Smooth muscle cell (in vitro differentiated cells): ENCODE measurements around the gene AGO3. TPM values are rescaled to one million over a fixed set of nuclear protein-coding genes. Genes with fewer than 3 reads are reported as not detected.
A peak's percentile ranks its signal among the peaks of the same experiment; 100 is the strongest.

Experiments used
- DNase-seq: peaks from one replicate; lab custom pipeline; 2025; ENCODE audit not compliant: unreplicated experiment; lab: John Stamatoyannopoulos, UW
- H2AFZ ChIP-seq: fragments of 200-600 bp; sonication (generic); 2 replicates; pipeline ENCODE4 v1.6.0; 2016; ENCODE audit warnings: antibody characterized with exemption, low read depth, mild to moderate bottlenecking
- H3F3A ChIP-seq: fragments of 200-600 bp; sonication (generic); 2 replicates; pipeline ENCODE4 v1.6.0; 2017; ENCODE audit warnings: antibody characterized with exemption, low read depth
- H3K27ac ChIP-seq: fragments of 200-600 bp; sonication (generic); 2 replicates; pipeline ENCODE4 v1.5.1; 2016; ENCODE audit warnings: low read depth, mild to moderate bottlenecking
- H3K27me3 ChIP-seq: fragments of 200-600 bp; sonication (generic); 2 replicates; pipeline ENCODE4 v1.6.1; 2016; ENCODE audit warnings: low read depth, mild to moderate bottlenecking
- H3K36me3 ChIP-seq: fragments of 200-600 bp; sonication (generic); 2 replicates; pipeline ENCODE4 v1.5.1; 2016; ENCODE audit warnings: low read depth
- H3K4me1 ChIP-seq: fragments of 200-600 bp; sonication (generic); 2 replicates; pipeline ENCODE4 v1.5.1; 2016; ENCODE audit warnings: low read depth
- H3K4me2 ChIP-seq: fragments of 200-600 bp; sonication (generic); 2 replicates; pipeline ENCODE4 v1.6.0; 2016; ENCODE audit warnings: mild to moderate bottlenecking
- H3K4me3 ChIP-seq: fragments of 200-600 bp; sonication (generic); 2 replicates; pipeline ENCODE4 v1.5.1; 2016; ENCODE audit warnings: mild to moderate bottlenecking
- H3K79me2 ChIP-seq: fragments of 200-600 bp; sonication (generic); 2 replicates; pipeline ENCODE4 v1.6.0; 2016; ENCODE audit warnings: low read depth, mild to moderate bottlenecking
- H3K9ac ChIP-seq: fragments of 200-600 bp; sonication (generic); 2 replicates; pipeline ENCODE4 v1.6.0; 2016; ENCODE audit warnings: low read depth
- H3K9me3 ChIP-seq: fragments of 200-600 bp; sonication (generic); replicated peaks from 2 replicates; pipeline ENCODE4 v1.5.1; 2016; ENCODE audit warnings: low read depth
- H4K20me1 ChIP-seq: fragments of 200-600 bp; sonication (generic); 2 replicates; pipeline ENCODE4 v1.6.0; 2016; ENCODE audit warnings: low read depth
- CTCF ChIP-seq: fragments of 200-600 bp; sonication (generic); IDR thresholded peaks from 2 replicates; pipeline ENCODE4 v1.5.1; 2017; ENCODE audit warnings: borderline replicate concordance, mild to moderate bottlenecking, antibody characterized with exemption; ENCODE audit not compliant: insufficient read depth, poor library complexity, severe bottlenecking
- WGBS: methylation state at CpG from one replicate; pipeline ENCODE4 v1.1.7; 2016; ENCODE audit warnings: low lambda C conversion rate; 5-methylcytosine and 5-hydroxymethylcytosine counted together
- polyA plus RNA-seq: library from polyadenylated mRNA; unstranded; fragments of >200 nt; fragmentation: Nextera tagmentation; extraction: Ambion mirVana; gene quantifications from 2 replicates; pipeline ENCODE4 v1.2.1, GENCODE V29; 2016
- total RNA-seq: library from RNA; depleted of rRNA; stranded (reverse); fragments of >200 nt; gene quantifications from 2 replicates; pipeline ENCODE4 v1.2.3, GENCODE V29; 2014

AGO3 gene
- total and polyA plus RNA-seq, 2 experiments from 2014 or later, result 14.3 to 31.6 TPM

- H3K9ac ChIP-seq, result no peak overlapping the region
- no peak overlapping the region for H3K4me3 ChIP-seq
- H3K36me3 ChIP-seq, result no peaks in the 10 kb centered on the region
- TF ChIP-seq CTCF, result no peak
- no peaks in the 10 kb centered on the region for H4K20me1 ChIP-seq
- peaks cover 4% of the 10 kb centered on the region for H3F3A ChIP-seq
- peaks cover 21% of the 10 kb centered on the region for H3K4me1 ChIP-seq
- DNase-seq, result no peak
- H3K79me2 ChIP-seq, result no peaks in the 10 kb centered on the region
- no peaks in the 10 kb centered on the region for H3K27me3 ChIP-seq
- 75% methylated on average over 5 of the region's 5 CpGs for WGBS
- H3K4me2 ChIP-seq, result no peak overlapping the region
- no peaks in the 10 kb centered on the region for H3K9me3 ChIP-seq
- H3K27ac ChIP-seq, result peak overlapping the region; percentile 17
- no peak overlapping the region for H2AFZ ChIP-seq
These were observed 186.0 kb downstream of the AGO3 start for GRCh38 chr1:36116901-36117300.

- peak overlapping the region; percentile 17 for H3K27ac ChIP-seq
- no peak overlapping the region for H2AFZ ChIP-seq
- 67% methylated on average over 9 of the region's 10 CpGs for WGBS
- TF ChIP-seq CTCF, result no peak
- peak overlapping the region; percentile 69 for H3K4me2 ChIP-seq
- H3K36me3 ChIP-seq, result no peaks in the 10 kb centered on the region
- H3K9me3 ChIP-seq, result no peaks in the 10 kb centered on the region
- no peaks in the 10 kb centered on the region for H3K27me3 ChIP-seq
- peaks cover 21% of the 10 kb centered on the region for H3K4me1 ChIP-seq
- no peak overlapping the region for H3K4me3 ChIP-seq
- no peaks in the 10 kb centered on the region for H3K79me2 ChIP-seq
- peaks cover 4% of the 10 kb centered on the region for H3F3A ChIP-seq
- no peak for DNase-seq
- no peaks in the 10 kb centered on the region for H4K20me1 ChIP-seq
- no peak overlapping the region for H3K9ac ChIP-seq
These were observed 187.7 kb downstream of the AGO3 start for GRCh38 chr1:36118447-36119204.

GRCh38 chr1:36119456-36119855 lies 188.6 kb downstream of the AGO3 start:
- 20% methylated on average over 8 of the region's 9 CpGs for WGBS
- peaks cover 4% of the 10 kb centered on the region for H3F3A ChIP-seq
- no peak for DNase-seq
- H3K36me3 ChIP-seq, result no peaks in the 10 kb centered on the region
- H3K79me2 ChIP-seq, result no peaks in the 10 kb centered on the region
- H3K9me3 ChIP-seq, result no peaks in the 10 kb centered on the region
- peaks cover 21% of the 10 kb centered on the region for H3K4me1 ChIP-seq
- no peaks in the 10 kb centered on the region for H4K20me1 ChIP-seq
- no peak for TF ChIP-seq CTCF
- H2AFZ ChIP-seq, result no peak overlapping the region
- peak overlapping the region; percentile 69 for H3K4me2 ChIP-seq
- no peak overlapping the region for H3K9ac ChIP-seq
- H3K27me3 ChIP-seq, result no peaks in the 10 kb centered on the region
- H3K27ac ChIP-seq, result peak overlapping the region; percentile 60
- H3K4me3 ChIP-seq, result no peak overlapping the region

Other genes with a start within 250 kb of the AGO3 start
- 4.5 and 7.5 TPM in 2 replicates for gene C1orf216, start 212.2 kb upstream of the AGO3 start, total RNA-seq
- 9.4 and 9.7 TPM in 2 replicates for gene C1orf216, start 212.2 kb upstream of the AGO3 start, polyA plus RNA-seq
- 2.9 and 4.5 TPM in 2 replicates for gene CLSPN, start 161.1 kb upstream of the AGO3 start, total RNA-seq
- 2.4 and 4.7 TPM in 2 replicates for gene CLSPN, start 161.1 kb upstream of the AGO3 start, polyA plus RNA-seq
- 10.7 and 13.0 TPM in 2 replicates for gene AGO4, start 123.1 kb upstream of the AGO3 start, total RNA-seq
- gene AGO4, start 123.1 kb upstream of the AGO3 start, polyA plus RNA-seq, result 5.8 and 6.1 TPM in 2 replicates
- 10.8 and 15.3 TPM in 2 replicates for gene AGO1, start 47.9 kb upstream of the AGO3 start, total RNA-seq
- gene AGO1, start 47.9 kb upstream of the AGO3 start, polyA plus RNA-seq, result 4.9 and 8.1 TPM in 2 replicates
- gene TEKT2, start 153.0 kb downstream of the AGO3 start, total RNA-seq, result 0.27 TPM in 1 of 2 replicates, not detected in the other
- 0.66 and 0.85 TPM in 2 replicates for gene TEKT2, start 153.0 kb downstream of the AGO3 start, polyA plus RNA-seq
- 26.7 and 31.0 TPM in 2 replicates for gene ADPRS, start 157.8 kb downstream of the AGO3 start, total RNA-seq
- gene ADPRS, start 157.8 kb downstream of the AGO3 start, polyA plus RNA-seq, result 38.8 and 44.1 TPM in 2 replicates
- 21.7 and 32.9 TPM in 2 replicates for gene COL8A2, start 194.1 kb downstream of the AGO3 start, total RNA-seq
- 35.9 and 59.0 TPM in 2 replicates for gene COL8A2, start 194.1 kb downstream of the AGO3 start, polyA plus RNA-seq
- gene TRAPPC3, start 218.4 kb downstream of the AGO3 start, total RNA-seq, result 67.8 and 202 TPM in 2 replicates
- 113 and 114 TPM in 2 replicates for gene TRAPPC3, start 218.4 kb downstream of the AGO3 start, polyA plus RNA-seq
- gene MAP7D1, start 225.1 kb downstream of the AGO3 start, total RNA-seq, result 102 and 109 TPM in 2 replicates
- gene MAP7D1, start 225.1 kb downstream of the AGO3 start, polyA plus RNA-seq, result 169 and 186 TPM in 2 replicates